Activated gamma-delta T cell treated with anti-CD3 and anti-CD28 coated beads, Interleukin-2, amount 50 U/mL, for 16 hours (primary cell): ENCODE data around the gene RRP1B.
A peak's percentile ranks its signal among the peaks of the same experiment; 100 is the strongest.

Experiments used
- DNase-seq: peaks from one replicate; pipeline ENCODE4 v3.0.0-alpha.2; 2020; ENCODE audit warnings: low read depth

RRP1B gene

DNA sequence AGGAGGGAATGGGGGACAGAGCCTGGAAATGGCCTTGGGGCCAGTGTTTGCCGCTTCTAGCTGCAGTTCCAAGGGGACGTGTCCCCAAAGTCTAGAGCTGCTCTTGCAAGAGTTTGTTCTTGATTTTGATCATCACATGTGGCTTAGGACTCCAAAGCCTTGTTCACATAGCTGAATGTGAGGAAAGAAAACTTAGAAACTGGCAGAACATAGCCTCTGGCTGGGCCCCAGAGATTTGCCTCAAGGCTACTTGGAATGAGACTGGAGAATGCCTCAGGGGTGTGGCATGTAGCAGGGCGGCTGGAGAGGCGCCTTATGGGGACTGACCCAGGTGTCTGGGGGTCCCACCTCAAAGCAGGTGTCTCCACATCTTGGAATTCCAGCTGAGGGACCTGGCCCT is 61.8 kb downstream of the RRP1B start:
- DNase-seq: no peak

DNA sequence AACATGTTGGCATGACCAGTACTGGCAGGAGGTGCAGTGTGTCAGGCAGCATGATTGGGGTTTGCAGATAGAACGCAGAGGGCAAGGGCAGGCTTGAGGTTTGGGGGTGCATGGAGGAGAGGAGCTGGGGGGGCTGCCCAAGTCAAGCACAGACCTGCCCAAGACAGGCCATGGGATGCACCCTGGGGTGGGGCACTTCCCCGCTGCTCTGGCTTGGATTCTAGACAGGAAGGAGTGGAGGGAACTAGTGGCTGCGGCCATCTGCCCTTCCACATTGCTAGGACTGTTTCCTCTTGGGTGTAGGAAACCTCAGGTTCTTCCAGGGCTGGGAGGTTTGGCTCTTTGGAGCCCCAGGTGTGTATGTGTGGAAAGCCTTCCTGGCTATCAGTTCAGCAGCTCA is 62.6 kb downstream of the RRP1B start:
- DNase-seq: no peak

DNA sequence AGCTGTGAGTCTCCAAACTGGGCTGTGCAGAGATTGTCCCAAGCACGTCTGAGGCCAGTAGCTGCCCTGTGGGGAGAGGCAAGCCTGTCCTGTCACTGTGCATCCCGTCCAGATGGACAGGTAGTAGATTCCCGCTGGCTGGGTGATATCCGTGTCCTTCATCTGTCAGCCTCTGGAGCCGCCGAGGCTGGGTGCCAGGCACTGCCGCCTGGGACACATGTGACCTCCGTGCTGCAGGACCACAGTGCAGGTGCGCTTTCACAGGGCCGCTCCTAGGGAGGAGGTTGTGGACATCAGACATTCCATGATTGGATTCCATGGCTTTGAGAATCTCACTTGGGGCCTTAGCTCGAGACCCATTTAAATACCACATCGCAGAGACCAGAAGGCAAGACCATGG is 64.3 kb downstream of the RRP1B start:
- no peak for DNase-seq

DNA sequence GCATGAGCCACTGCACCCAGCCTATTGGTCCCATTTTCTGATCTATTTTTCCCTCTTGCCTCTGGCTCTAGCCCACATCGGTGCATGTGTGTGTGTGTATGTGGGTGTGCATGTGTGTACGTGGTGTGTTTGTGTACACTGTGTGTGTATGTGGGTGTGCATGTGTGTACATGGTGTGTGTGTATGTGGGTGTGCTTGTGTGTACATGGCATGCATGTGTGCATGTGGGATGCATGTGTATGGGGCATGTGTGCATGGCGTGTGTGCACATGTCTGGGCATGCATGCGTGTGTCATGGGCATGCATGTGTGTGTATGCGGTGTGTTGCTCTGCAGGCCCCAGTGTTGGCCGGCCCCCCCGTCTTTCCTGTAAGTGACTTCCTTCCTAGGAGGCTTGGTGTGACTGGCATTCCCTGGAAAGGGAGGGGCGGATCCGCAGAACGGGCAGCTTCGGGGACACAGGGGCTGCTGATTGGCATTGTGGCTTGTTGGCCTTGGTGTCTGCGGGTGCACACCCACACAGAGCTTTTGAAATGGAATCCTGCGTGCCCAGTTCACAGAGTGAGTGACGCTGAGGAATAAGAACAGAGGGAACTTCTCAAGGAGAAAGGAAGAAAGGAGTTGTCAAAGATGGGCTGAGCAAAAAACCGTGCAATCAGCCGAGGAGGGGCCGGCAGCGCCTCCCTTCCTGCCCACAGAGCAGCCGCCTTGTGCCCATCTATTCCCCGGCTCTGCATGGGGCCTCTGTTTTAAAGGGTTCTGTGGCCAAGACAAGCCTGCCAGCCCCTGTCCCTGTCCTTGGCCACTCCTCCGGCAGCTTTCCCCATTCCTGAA is 67.5 kb downstream of the RRP1B start:
- no peak for DNase-seq

DNA sequence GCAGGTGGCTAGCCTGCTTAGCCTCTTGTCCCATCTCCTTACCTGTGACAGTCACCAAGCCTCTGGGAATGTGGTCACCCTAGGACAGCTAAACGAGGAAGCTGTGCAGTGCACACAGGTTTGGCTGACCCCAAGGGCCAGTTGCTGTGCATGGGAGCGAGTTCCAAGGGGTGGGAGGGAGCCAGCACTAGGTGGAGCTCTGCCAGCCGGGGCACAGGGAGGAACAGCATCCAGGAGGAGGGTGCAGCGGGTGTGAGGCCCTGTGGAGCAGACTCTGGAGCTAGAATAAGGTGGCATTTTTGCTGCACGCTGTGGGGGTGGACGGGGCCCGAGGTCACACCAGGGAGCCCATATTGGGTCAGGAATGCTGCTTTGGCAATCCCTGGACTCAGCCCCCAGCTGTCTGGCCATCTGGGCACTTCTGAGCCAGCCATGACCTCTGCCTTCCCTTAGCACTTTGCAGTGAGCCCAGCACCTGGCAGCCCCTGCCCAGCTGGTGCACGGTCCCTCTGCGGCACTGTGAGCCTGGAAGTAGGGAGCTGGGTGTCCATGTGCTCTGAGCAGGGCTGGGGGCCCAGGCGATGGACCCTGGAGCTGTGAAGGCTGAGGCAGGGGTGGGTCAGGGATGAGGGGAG is 68.3 kb downstream of the RRP1B start:
- no peak for DNase-seq

DNA sequence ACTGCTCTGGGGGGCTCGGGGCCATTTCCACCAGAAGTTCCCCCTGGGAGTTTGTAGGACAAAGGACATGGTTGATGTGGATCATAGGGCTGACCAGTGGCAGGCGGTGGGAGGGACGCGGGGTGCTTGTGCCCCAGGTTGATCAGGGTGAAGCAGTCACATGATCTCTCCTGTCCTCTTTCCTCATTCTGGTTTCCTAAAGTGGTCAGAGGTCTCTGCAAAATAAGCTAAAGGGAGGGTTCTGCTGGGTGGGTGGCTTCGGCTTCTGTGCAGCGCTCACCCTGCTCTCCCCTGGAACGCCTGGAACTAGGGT is 68.8 kb downstream of the RRP1B start:
- DNase-seq: no peak

DNA sequence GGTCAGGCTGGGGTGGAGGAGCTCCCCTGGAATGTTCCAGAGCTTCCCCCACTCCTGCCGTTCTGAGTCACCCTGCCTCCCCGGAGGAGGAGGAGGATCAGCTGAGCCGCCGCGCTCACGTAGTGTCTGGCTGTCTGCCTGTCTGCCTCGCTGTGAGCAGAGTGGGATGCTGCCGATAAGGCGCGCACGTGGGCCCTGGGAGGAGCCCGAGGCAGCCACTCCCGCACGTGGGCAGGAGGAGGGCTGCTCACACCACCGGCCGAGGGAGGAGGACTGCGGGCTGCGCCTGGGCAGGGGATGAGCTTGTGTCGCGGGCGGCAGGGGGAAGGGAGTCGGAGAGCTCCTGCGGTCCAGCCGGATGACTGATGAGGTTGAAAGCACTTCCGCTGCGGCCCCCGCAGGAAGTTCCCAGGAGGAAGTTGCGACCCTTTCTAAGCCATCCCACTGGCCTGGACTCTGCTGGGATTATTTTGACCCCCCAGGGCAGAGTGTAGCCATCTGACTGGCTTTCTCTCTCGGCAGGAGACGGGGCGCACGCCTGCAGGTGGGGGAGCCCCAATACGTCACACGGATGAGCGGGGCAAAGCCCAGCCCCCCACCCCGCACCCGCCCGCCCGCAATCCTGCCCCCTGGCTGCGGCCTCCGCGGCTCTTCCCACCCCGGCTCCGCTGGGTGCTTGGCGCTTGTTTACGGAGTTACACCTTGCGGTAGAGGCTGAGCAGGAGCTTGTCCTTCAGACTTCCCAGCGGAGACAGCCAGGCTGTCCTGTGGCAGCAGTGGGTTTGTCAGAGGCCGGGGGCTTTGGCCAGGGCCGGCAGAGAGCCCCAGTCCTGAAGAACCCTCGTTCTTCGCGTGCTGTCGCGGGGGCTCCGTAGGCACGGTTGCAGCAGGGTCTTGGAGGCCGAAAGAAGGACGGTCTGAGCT is 69.4 kb downstream of the RRP1B start:
- peak; percentile 70 for DNase-seq

DNA sequence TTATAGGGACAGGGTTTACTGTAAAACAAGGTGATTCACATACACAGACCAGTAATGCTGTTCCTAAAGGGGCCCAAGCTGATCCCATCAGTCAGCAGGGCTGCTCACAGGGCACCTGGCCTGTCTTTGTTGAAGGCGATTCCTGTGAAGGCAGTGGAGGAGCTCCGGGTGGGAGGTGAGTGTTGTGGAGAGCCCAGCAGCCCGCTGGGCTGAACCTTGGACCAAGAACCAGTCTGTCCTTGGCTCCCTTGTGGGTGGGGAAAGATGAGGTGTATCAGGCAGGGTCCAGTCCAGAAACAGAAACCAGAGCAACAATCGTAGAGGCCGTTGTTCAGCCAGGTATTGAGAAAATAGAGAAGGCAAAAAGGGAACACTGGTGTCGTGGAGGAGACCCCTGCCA is 72.1 kb downstream of the RRP1B start:
- no peak for DNase-seq

DNA sequence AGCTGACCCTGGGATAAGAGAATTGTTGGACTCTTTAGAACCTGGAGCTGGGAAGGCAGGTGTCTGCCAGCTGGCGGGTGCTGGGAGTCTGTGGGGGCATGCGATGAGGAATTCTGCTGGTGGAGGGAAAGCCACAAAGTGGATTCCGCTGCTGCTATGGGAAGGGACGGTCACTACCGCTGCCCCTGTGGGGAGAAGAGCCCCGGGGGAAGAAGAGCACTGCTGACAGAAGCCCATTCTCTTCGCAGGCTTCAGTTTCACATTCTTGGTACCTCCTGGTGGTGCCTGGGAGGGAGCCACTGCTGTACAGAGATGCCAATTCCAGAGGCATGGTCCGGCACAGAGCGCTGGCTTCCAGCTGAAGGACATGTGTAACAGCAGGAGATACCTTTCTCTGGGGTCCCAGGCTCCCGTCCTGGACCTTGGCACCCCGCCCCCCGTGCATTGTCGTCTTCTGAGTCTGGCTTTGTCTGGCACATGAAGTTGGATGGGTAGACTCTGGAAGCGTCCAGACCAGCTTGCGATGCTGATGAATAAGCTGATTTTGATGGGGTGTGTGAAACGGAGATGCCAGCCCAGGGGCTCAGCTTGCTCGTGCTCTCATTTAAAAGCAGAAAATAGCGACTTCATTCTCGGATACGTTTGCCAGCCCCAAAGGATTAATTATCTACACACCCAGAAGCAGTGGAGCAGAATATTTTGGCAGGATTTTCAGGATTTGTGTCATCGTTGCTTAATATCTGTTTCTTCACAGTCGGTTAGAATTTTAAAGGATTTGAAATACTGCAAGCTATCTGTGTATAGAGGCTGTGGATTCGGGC is 72.7 kb downstream of the RRP1B start:
- DNase-seq: no peak

DNA sequence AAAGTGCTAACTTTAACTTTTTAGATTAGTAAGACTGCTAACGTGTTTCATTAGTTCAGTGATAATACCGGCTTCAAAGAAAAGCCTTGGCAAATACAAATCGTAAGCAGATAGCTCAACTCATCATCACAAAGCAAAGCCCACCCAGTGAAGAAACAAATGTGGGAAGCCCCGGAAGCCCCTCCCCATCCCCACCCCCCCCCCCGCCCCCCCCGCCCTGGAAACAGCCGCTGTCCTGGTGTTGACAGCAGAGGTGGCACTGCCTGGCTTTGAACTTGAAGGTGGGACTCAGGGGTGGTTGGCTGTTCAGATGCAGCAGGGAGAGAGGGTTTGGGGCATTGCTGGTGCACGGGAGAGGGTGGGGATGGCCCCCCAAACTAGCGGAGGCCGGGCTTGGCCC is 73.7 kb downstream of the RRP1B start:
- DNase-seq: no peak

DNA sequence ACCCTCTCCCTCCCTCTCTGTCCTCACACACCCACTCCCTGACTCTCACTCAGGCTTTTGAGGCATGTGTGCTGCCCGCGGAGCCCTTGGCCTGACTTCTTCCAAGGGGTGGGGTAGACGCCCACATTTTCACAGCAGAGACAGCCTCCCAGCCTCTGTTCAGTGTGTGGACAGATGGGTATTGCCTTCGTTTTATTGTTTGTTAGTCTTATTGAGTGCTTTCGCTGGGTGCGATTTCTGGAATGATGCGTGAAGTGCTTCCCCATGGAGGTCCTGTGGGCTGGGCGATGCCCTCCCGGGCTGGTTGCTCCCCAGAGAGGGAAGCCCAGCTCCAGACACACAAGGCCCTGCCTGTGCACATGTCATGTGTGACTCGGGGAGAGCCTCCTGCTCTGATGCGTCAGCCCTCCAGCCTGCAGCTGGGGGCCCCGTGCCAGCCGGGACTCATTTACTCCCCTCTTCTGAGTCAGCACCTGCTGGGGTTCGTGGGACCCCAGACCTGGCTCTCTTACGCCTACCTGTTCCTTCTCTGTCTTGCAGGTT is 74.2 kb downstream of the RRP1B start:
- no peak for DNase-seq

DNA sequence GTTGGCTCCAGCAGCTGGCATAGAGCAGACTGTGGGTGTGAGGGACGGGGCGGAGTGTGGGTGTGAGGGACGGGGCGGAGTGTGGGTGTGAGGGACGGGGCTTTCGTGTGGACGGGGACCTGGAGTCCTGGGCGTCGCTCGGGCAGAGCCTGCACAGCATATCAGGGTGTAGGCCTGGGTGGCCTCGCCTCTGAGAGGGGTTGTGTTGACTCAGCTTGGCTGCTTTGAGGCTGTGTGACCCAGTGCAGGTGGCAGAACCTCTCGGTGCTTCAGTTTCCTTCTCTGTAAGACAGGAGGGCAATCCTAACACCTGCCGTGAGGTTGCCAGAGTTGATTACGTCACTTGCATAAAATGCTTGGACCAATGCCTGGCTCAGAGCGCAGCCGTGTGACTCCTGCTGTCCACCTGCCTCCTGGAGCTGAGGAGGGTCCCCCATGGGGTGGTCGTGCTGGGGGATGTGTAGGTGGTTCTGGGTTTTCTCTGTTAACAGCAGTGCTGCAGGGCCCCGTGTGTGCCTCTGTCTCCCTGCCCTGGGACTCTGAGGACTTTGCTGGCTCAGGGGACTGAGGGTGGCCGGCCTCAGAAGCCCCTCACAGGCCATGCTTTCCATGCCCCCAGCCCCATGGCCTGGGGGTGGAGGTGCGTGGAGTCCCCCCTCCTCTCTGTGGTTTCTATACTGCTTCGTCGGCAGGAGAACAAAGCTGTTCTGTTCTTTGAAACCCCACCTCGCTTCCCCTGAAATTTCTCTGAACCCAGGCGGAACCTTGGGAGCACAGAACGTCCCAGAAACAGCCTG is 75.0 kb downstream of the RRP1B start:
- no peak for DNase-seq

DNA sequence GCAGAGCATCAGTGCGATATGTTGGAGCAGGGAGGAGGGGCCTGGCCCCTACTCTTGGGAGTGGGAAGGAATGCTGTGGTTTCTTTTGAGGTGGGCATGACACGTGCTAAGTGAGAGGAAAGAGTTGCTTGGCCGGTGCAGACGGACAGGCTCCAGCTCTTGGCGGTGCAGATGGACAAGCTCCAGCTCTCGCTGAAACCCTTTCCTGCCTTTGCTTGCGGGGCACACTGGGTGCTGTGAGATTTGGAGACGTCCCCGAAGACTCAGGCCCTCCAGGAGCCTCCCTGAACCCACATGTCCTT is 75.5 kb downstream of the RRP1B start:
- no peak for DNase-seq

DNA sequence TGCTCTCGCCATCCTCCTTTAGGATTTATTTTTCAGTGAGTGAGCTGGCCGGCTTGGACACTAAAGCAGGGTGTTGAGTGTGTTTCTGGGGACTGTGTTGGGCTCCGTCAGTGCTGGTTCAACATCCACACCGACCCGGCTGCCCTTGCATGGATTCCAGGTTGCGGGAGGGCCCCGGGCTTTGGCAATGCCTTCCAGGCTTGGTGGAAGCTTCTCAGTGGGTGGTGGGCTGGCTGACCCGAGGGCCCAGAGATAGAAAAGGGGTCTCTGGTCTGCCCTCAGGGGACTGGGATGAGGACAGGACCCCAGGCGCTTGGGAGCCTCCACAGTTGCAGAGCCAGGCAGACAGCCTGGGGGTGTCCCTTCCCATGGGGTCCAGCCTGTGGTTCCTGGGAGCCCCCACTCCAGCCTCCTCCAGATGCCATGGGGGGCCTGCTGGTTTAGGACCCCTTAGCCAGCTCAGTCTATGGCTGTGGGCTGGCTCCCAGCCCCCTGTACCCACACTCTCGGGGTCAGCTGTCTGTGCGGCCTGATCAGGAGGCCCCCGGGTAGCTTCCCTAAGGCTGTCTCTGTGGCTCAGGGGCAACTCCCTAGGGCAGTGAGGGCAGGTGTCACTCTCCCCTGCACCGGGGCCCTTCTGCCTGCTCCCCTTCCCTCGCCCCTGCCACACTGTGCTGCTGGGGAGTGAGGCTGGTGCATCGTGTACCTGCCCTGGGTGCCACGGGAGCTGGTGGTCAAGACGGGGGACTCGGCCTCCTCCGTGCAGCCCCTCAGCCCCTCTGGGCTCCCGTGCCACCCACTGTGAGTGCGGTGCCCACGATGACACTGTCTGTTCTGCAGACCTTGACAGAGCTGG is 76.1 kb downstream of the RRP1B start:
- no peak for DNase-seq

DNA sequence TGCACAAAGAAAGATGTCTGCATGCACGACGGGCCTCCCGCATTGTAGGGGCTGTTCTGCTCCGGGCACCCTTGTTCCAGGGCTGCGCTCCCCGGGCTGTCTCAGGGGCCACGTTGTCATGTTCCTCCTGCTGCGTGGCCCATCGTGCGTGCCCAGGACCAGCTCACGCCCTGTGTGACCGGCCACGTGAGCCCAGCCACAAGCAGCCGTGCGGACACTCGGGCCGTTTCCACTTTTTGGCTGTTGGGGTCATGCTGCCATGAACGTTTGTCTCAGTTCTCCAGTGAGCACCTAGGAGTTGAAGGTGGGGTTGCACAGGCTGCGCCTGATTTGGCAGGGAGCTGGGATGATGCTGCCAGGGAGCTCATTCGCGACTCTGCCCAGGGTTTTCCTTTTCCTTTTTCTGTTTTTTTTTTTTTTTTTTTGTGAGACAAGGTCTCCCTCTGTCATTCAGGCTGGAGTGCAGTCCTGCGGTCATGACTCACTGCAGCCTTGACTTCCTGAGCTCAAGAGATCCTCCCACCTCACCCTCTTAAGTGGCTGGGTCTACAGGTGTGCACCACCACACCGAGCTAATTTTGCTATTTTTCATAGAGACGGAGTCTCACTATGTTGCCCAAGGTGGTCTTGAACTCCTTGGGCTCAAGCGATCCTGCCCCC is 77.0 kb downstream of the RRP1B start:
- no peak for DNase-seq

DNA sequence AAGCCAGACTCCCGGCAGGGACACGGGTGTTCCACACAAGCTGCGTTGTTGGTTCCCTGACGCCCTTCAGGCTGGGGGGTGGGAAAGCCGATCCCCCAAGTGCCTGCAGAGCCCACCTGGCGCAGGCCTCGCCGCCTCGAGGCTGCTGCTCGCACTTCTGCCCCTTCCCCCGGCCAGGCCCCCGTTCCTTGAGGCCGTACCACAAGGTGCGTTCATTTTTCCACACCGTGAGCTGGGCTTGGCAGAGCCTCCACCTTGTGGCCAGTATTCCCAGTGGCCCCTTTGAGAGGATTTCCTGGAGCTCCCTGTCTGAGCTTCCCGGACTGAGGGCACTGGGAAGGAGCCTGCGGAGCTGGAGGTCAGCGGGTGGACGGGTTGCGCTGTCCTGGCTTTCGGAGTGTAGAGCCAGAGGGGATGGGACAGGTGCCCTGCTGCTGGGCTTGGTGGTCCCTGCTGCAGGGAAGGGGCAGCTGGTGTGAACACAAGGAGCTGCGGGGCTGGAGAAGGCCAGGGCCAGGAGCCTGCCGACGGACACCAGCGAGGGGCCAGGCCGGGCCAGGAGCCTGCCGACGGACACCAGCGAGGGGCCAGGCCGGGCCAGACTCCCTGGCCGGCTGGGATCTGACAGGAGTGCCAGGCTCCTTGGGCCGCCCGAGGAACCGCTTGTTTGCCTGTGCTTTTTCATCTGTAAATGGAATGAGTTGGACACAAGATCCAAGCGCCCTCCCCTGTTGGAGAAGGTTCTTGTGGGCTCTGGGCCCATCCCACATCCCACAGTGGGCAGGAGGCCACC is 78.0 kb downstream of the RRP1B start:
- DNase-seq: no peak

DNA sequence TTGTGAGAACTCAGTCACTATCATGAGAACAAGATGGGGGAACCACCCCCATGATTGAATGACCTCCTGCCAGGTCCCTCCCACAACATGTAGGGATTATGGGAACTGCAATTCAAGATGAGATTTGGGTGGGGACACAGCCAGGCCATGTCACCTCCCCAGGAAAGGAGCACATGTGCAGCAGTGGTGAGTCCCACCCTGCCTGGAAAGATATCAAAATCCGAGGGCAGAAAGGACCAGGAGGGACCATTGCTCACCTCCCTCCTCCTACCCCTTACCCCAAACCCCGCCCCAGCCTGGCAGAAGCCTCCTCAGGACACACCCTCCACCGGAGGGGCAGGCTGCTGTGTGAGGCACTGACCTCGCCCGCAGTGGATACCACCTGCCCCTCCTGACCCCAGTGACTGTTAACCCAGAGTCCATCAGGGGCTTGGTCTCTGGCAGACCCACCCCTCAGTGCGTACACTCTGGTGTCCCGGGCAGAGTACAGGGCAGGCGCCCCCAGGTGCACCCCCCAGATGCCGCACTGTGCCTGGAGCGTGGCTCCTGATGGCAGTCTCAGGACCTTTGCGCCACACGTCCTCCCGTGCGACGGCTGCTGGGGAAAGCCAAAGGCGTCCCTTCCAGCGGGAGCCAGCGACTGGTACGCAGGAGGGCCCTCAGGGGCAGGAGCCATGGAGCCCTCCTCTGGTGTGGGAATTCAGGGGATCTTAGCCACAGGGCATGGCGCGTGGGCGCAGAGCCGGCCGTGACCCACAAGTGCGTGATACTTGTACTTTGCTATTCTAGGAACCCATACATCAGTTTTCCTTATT is 80.5 kb downstream of the RRP1B start:
- no peak for DNase-seq
